Heart right ventricle (tissue), 16 donors: ENCODE data around the gene TMPRSS3. TPM values are rescaled to one million over a fixed set of nuclear protein-coding genes. Genes with fewer than 3 reads are reported as not detected.

ENCODE experiments used
- ATAC-seq, 8 donors: fragments of 200-7000 bp; cut with Tn5 transposase; one replicate each; pipeline ENCODE4 v1.9.1; 2020; ENCODE audit warnings: mild to moderate bottlenecking in 8 of 8, moderate library complexity in 8 of 8, moderate number of reproducible peaks in 1 of 8
- DNase-seq, 2 donors: peaks; one replicate each; pipeline ENCODE4 v3.0.0-alpha.2; 2020
- H3K27ac ChIP-seq, 10 donors: fragments of 200-600 bp; sonication (generic) in 2 of 10; one replicate each; pipeline versions ENCODE4 v1.5.0 to v1.8.0; 2020 to 2022; ENCODE audit warnings: mild to moderate bottlenecking in 3 of 10
- H3K27me3 ChIP-seq, 7 donors: fragments of 200-600 bp; one replicate each; pipeline ENCODE4 v1.8.0; 2021 to 2022; ENCODE audit warnings: mild to moderate bottlenecking in 2 of 7
- H3K36me3 ChIP-seq, 9 donors: fragments of 200-600 bp; sonication (generic) in 1 of 9; one replicate each; pipeline versions ENCODE4 v1.5.0 to v1.8.0; 2020 to 2022; ENCODE audit warnings: mild to moderate bottlenecking in 2 of 9
- H3K4me1 ChIP-seq, 9 donors: fragments of 200-600 bp; sonication (generic) in 1 of 9; one replicate each; pipeline versions ENCODE4 v1.5.0 to v1.8.0; 2020 to 2022; ENCODE audit warnings: mild to moderate bottlenecking in 4 of 9
- H3K4me3 ChIP-seq, 10 donors: fragments of 200-600 bp; sonication (generic) in 2 of 10; one replicate each; pipeline versions ENCODE4 v1.5.0 to v1.8.0; 2020 to 2022; ENCODE audit warnings: mild to moderate bottlenecking in 7 of 10, moderate library complexity in 2 of 10
- H3K9me3 ChIP-seq, 11 donors: fragments of 200-600 bp in 10 of 11; sonication (generic) in 2 of 11; one replicate each; pipeline versions ENCODE4 v1.5.0 to v1.8.0; 2013 to 2022; ENCODE audit warnings: mild to moderate bottlenecking in 2 of 11, control low read depth in 1 of 11, moderate library complexity in 1 of 11
- WGBS, 2 donors: extraction: QIAGEN DNeasy Blood & Tissue Kit; methylation state at CpG; one replicate each; pipeline ENCODE4 v1.1.7; 2013; ENCODE audit warnings: inconsistent platforms in 1 of 2; 5-methylcytosine and 5-hydroxymethylcytosine counted together
- intact Hi-C, 10 donors: fragments of 100-400 bp; cut with DNase I; formaldehyde crosslinking; loops; one replicate each; pipeline versions ENCODE4 v1.11.1 to v1.14.2; 2022
- long read RNA-seq, 3 donors: library from polyadenylated mRNA; unstranded; transcript quantifications; one replicate each; pipeline ENCODE4 v2.0.0, GENCODE V29; 2020 to 2021
- polyA plus RNA-seq, 2 donors: library from polyadenylated mRNA; stranded (reverse); fragments of 200-250 nt; gene quantifications; one replicate each; pipeline ENCODE4 v1.2.3, GENCODE V29; 2013
- total RNA-seq, 10 donors: library from RNA; stranded (reverse); fragmentation: NEBNext Ultra II Directional in 3 of 10; extraction: Animal tissue kit (Norgen Biotek cat#: 25700) in 3 of 10; gene quantifications; one replicate each; pipeline versions ENCODE4 v1.2.1 to v1.2.4, GENCODE V29; 2021 to 2023
- TF ChIP-seq, protein P1 (sequence below), 9 donors: fragments of 200-600 bp; sonication (generic) in 2 of 9; IDR thresholded peaks; one replicate each; pipeline versions ENCODE4 v1.5.0 to v1.8.0; 2021 to 2022; ENCODE audit warnings: antibody characterized with exemption in 9 of 9, mild to moderate bottlenecking in 5 of 9, moderate library complexity in 1 of 9
- donor health status: Arrhythmogenic right ventricular cardiomyopathy.
- donor health status: ischemic (EF 13 %, LVEDD 7.1; RV severe dilation, severe dysfunction).
- donor health status: healthy with polysubstance abuse.
- donor health status: DM: no; HTN: yes; CAD: no.
- donor health status: DM: no; HTN: no; CAD: no.
- donor health status: ischemic (EF 25% LVEDD 6.9; RV normal size, moderate dysfunction).
- donor health status: ischemic (EF 25% LVEDD 5.7; RV mildly dilated, moderate dysfunction).
- donor health status: healthy.
- donor health status: DM: yes; HTN: yes; CAD: no.
- donor health status: Ischemic cardiomyopathy.
- donor health status: ischemic (EF 35%, LVEDD 5.7; RV mildly dilated, moderate dysfunction).
- donor health status: nonischemic (EF 11% LVEDD 7.7; RV severe dilation, severe dysfunction).
- donor health status: DM: yes; HTN: yes; CAD: no.
- donor health status: PGD.
- donor health status: ischemic (EF 29% LVEDD 5.4; RV normal size, mild dysfunction).
- donor health status: nonischemic (EF 23%, LVEDD 6.1; RV moderate dilation, normal function).

TMPRSS3 gene
- total RNA-seq = 1 to 10 TPM in 1 of 10 donors, under 1 TPM in 1, not detected in 8; 0.42 to 1.0 TPM
- under 1 TPM in 1 of 2 donors, not detected in 1; 0.01 TPM for polyA plus RNA-seq
- long read RNA-seq, donor 1 = 0 reads
- long read RNA-seq, donor 2 = 0 reads
- long read RNA-seq, donor 3 = 0 reads

- 87% methylated on average over 17 of the region's 17 CpGs for WGBS, 2 donors
- peaks cover 0 to 10% (median 0%) of the 10 kb centered on the region in 9 donors for H3K4me1 ChIP-seq
- ATAC-seq (no peak), DNase-seq (no peak)
- peaks cover 0 to 6% (median 0%) of the 10 kb centered on the region in 7 donors for H3K27me3 ChIP-seq
- TF ChIP-seq, protein P1, sequence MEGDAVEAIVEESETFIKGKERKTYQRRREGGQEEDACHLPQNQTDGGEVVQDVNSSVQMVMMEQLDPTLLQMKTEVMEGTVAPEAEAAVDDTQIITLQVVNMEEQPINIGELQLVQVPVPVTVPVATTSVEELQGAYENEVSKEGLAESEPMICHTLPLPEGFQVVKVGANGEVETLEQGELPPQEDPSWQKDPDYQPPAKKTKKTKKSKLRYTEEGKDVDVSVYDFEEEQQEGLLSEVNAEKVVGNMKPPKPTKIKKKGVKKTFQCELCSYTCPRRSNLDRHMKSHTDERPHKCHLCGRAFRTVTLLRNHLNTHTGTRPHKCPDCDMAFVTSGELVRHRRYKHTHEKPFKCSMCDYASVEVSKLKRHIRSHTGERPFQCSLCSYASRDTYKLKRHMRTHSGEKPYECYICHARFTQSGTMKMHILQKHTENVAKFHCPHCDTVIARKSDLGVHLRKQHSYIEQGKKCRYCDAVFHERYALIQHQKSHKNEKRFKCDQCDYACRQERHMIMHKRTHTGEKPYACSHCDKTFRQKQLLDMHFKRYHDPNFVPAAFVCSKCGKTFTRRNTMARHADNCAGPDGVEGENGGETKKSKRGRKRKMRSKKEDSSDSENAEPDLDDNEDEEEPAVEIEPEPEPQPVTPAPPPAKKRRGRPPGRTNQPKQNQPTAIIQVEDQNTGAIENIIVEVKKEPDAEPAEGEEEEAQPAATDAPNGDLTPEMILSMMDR (IDR thresholded peaks at IDR 0.05) = no peak
- H3K9me3 ChIP-seq = peaks cover 0 to 7% (median 0%) of the 10 kb centered on the region in 11 donors
- H3K36me3 ChIP-seq = no peaks in the 10 kb centered on the region
- no peak within 1 kb of the TSS for H3K4me3 ChIP-seq
- H3K27ac ChIP-seq = peak within 1 kb of the TSS in 1 of 10 donors; percentile 9
- intact Hi-C loops = no loop called here
Measured at GRCh38 chr21:42395905-42396651, at the start of gene TMPRSS3. TMPRSS3 (minus strand) TSS chr21:42396052; CDS start chr21:42395417, 635 bp downstream.

GRCh38 chr21:42445311-42445710, 49.5 kb upstream of the TMPRSS3 start:
- H3K4me1 ChIP-seq = peaks cover 0 to 4% (median 2%) of the 10 kb centered on the region in 9 donors
- intact Hi-C loops = loop anchor here in 9 of 10 donors (5.0 to 10.0 kb wide), 6 partner anchors 101 to 298 kb away; partner anchors contain the start of gene TFF3 (in 2 of the 9)
- no peak for DNase-seq
- H3K4me3 ChIP-seq = no peak overlapping the region
- no peak overlapping the region for H3K27ac ChIP-seq
- no peaks in the 10 kb centered on the region for H3K9me3 ChIP-seq
- no peaks in the 10 kb centered on the region for H3K36me3 ChIP-seq
- ATAC-seq = no peak
- WGBS, 2 donors = 73 to 86% methylated on average over 7 of the region's 7 CpGs
- TF ChIP-seq, protein P1 (IDR thresholded peaks at IDR 0.05) = no peak
- H3K27me3 ChIP-seq = peaks cover 0 to 24% (median 5%) of the 10 kb centered on the region in 7 donors

- Histone ChIP-seq H3K9me3 (no peaks in the 10 kb centered on the region), H3K4me3 (no peak overlapping the region), H3K4me1 (peaks cover 0 to 1% (median 0%) of the 10 kb centered on the region in 9 donors), H3K27ac (no peak overlapping the region), H3K27me3 (peaks cover 0 to 24% (median 5%) of the 10 kb centered on the region in 7 donors), H3K36me3 (no peaks in the 10 kb centered on the region)
- WGBS, 2 donors = 76 to 80% methylated on average over 10 of the region's 10 CpGs
- intact Hi-C loops = loop anchor here in 9 of 10 donors (5.0 to 10.0 kb wide), 6 partner anchors 100 to 297 kb away; partner anchors contain the start of gene TFF3 (in 2 of the 9)
- DNase-seq = no peak
- TF ChIP-seq, protein P1 (IDR thresholded peaks at IDR 0.05) = no peak
- no peak for ATAC-seq
Measured at GRCh38 chr21:42444745-42445059, 48.9 kb upstream of the TMPRSS3 start.

DNA sequence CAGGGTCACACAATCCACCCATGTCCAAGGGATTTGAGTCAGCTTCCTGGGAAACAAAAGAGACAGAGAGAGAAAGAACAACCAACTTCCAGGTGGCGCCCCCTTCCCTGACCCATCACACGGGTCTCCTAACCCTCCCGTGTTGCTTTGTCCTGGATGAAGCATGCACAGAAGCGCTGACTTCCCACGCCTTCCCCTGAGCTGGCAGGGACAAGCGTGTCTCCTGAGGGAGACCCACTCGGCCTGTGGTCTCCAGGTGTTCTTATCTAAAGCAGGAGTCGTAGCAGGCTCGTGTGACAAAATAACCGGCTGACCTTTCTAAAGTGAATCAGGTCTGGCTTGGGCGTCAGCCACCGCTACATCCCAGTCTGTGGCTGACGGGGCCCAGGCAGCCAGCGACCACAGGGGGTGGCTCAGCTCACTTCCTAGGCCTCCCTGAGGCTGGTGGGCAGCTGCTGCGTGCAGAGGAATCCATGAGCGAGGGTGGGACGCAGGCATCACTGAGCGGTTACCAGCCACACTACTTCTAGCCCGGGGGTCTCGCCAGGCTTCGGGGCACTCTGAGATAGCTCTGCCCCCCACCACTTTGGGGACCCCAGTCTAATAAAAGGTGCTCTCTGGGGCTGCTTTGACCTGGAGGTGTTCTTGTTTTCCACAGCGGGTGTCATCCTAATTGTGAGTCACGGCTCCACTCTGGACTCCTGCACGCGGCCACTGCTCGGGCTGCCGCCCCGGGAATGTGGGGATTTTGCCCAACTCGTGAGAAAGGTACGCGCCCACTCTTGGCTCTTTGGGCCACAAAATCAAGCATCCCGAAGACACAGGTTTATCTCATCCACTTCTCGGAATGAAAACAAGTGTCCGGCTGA, 48.3 kb upstream of the TMPRSS3 start:
- 75 to 76% methylated on average over 34 of the region's 34 CpGs for WGBS, 2 donors
- H3K9me3 ChIP-seq = no peaks in the 10 kb centered on the region

More for the DNA sequence above, 48.3 kb upstream of the TMPRSS3 start:
- Histone ChIP-seq H3K27me3 (peaks cover 0 to 24% (median 5%) of the 10 kb centered on the region in 7 donors), H3K27ac (no peak overlapping the region), H3K4me3 (no peak overlapping the region), H3K4me1 (no peaks in the 10 kb centered on the region), H3K36me3 (no peaks in the 10 kb centered on the region)
- ATAC-seq (no peak), DNase-seq (no peak)
- TF ChIP-seq, protein P1 (IDR thresholded peaks at IDR 0.05) = no peak
- intact Hi-C loops = loop anchor here in 5 of 10 donors (10.0 kb wide), 3 partner anchors 99 to 129 kb away; partner anchors contain the start of gene TFF3 (in 2 of the 5)
